A549 treated with ZK216348 at 1 μM for 4 hours (cell line): ENCODE results near the gene ALG5. TPM values are rescaled to one million over a fixed set of nuclear protein-coding genes. Genes with fewer than 3 reads are reported as not detected.

ENCODE experiments used
- total RNA-seq: library from RNA; stranded (reverse); fragments of 200-300 nt; extraction: Qiagen RNA extraction; gene quantifications from 5 replicates; pipeline ENCODE4 v1.2.3, GENCODE V29; 2022; ENCODE audit warnings: low read depth

ALG5 gene, protein sequence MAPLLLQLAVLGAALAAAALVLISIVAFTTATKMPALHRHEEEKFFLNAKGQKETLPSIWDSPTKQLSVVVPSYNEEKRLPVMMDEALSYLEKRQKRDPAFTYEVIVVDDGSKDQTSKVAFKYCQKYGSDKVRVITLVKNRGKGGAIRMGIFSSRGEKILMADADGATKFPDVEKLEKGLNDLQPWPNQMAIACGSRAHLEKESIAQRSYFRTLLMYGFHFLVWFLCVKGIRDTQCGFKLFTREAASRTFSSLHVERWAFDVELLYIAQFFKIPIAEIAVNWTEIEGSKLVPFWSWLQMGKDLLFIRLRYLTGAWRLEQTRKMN
- 32.4 to 41.7 TPM (median 35.9 TPM) in 5 replicates for total RNA-seq

DNA sequence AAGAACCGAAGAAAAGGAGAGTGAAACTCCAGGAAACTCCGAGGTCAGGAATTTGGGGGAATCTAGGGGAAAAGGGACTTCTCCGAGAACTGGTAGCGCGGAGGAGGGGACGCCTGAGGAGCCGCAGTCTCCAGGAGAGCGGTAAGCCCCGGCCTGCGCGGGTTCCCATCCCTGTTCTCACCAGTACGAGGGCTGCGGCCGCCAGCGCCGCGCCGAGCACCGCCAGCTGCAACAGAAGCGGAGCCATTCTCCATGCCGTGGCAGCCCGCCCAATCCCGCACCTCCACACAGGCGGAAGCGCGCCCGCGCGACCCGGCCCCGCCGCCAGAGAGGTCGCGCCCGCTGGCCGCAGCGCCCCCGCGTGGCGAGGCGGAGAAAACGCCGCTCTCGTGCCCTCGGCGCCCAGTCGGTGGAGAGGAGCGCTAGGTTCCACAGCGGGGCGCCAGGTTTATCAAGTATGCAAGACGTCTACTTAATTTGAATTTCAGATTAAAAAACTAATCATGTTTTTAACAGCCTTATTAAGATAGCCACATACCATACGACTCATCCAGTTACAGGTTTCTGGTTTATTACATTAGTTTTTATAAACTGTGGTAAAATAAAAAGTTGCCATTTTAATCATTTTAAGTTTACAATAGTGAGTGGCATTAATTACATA, at the start of gene ALG5:
TSS of gene ALG5 (minus strand) at position 287 of the 661 bp plus-strand sequence. CDS start at position 247, 40 bp downstream.

DNA sequence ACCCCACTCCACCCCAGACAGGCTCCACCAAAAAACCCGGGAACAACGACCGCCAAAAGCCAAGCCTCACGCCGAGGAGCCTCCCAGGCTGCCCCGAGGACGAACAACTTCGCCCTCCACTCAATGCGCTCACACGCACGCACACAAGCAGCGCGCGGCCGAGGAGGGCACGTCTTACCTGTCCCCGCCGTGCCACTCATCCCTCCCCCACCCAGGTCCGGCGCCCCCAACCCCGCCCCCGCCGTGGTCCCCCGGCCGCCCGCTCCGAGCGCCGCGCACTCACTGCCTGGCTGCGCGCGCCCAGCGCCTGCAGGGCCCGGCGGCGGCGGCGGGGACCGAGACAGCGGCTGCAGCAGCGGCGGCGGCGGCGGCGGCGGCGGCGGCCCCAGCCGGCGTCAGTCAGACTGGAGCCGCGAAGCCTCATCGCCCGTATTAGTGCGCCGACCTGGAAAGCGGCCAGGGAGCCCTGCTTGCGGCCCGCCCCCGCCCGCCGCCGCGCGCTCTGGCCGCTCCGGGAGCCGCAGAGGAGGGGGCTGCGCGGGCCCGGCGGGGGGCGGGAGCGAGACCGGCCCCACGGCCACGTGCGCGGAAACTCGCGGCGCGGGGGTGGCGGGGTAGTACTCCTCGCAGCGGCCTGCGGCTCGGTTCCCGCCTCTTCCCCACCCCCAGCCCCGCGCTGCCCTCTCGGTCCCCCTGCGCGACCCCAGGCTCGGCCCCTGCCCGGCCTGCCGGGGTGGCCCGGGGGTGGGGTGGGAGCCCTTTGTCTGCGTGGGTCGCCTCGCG, 79.1 kb downstream of the ALG5 start, which contains the start of gene SMAD9:
TSS of gene SMAD9 (minus strand) at position 406 of the 783 bp plus-strand sequence. CDS start 40,549 bp downstream, outside the sequence.

Other genes with a start within 250 kb of the ALG5 start
- gene RFXAP, start 180.1 kb downstream of the ALG5 start, total RNA-seq: 0.47 to 1.4 TPM (median 0.79 TPM) in 5 replicates
- 0.06 to 0.19 TPM (median 0.12 TPM) in 4 of 5 replicates, not detected in the other for gene SMAD9, start 79.1 kb downstream of the ALG5 start, total RNA-seq
- gene EXOSC8, start 1.4 kb upstream of the ALG5 start, total RNA-seq: 26.5 to 100 TPM (median 29.4 TPM) in 5 replicates
- 22.1 to 27.9 TPM (median 23.5 TPM) in 5 replicates for gene SUPT20H, start 60.3 kb upstream of the ALG5 start, total RNA-seq
- not detected in 5 replicates for gene CSNK1A1L, start 106.3 kb upstream of the ALG5 start, total RNA-seq